Skin of body (tissue), 2 donors: ENCODE measurements around the gene PROSER3. TPM values are rescaled to one million over a fixed set of nuclear protein-coding genes. Genes with fewer than 3 reads are reported as not detected.

Experiments used
- DNase-seq: peaks from one replicate; lab custom pipeline; 2025; lab: John Stamatoyannopoulos, UW
- total RNA-seq: library from RNA; depleted of rRNA; stranded (reverse); fragments of >200 nt; gene quantifications from one replicate; pipeline ENCODE4 v1.2.3, GENCODE V29; 2014

Gene PROSER3
- total RNA-seq, 1 donor from 2014 or later, result 4.5 TPM

GRCh38 chr19:35816846-35817245, 58.9 kb downstream of the PROSER3 start:
- no peak for DNase-seq

DNA sequence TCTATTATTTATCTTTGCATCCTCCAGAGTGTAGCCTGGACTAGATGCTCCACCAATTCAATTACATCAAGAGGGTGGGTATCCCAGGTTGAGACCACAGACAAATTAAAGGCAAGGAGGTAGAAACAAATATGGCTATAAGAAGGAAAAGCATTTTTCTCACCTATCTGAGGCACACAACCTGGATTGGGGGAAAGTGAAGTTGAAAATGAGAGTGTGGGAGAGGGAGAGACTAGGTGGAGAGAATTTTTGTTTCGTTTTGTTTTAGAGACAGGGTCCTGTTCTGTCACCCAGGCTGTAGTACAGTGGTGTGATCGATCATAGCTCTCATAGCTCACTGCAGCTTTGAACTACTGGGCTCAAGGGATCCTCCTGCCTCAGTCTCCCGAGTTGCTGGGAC, 60.5 kb downstream of the PROSER3 start:
- no peak for DNase-seq

Other genes starting within 250 kb of the PROSER3 start
- gene DMKN, start 244.5 kb upstream of the PROSER3 start, total RNA-seq, result 456 TPM
- gene SBSN, start 229.9 kb upstream of the PROSER3 start, total RNA-seq, result 197 TPM
- gene GAPDHS, start 224.7 kb upstream of the PROSER3 start, total RNA-seq, result 0.20 TPM
- gene TMEM147, start 212.6 kb upstream of the PROSER3 start, total RNA-seq, result 41.2 TPM
- not detected for gene ATP4A, start 194.5 kb upstream of the PROSER3 start, total RNA-seq
- not detected for gene PMIS2, start 172.0 kb upstream of the PROSER3 start, total RNA-seq
- 6.9 TPM for gene HAUS5, start 145.4 kb upstream of the PROSER3 start, total RNA-seq
- 21.8 TPM for gene RBM42, start 129.1 kb upstream of the PROSER3 start, total RNA-seq
- gene ETV2, start 116.4 kb upstream of the PROSER3 start, total RNA-seq, result 0.79 TPM
- 238 TPM for gene COX6B1, start 109.9 kb upstream of the PROSER3 start, total RNA-seq
- 0.49 TPM for gene UPK1A, start 91.7 kb upstream of the PROSER3 start, total RNA-seq
- not detected for gene ZBTB32, start 53.6 kb upstream of the PROSER3 start, total RNA-seq
- 11.8 TPM for gene KMT2B, start 40.2 kb upstream of the PROSER3 start, total RNA-seq
- 1.2 TPM for gene IGFLR1, start 15.7 kb upstream of the PROSER3 start, total RNA-seq
- gene U2AF1L4, start 12.8 kb upstream of the PROSER3 start, total RNA-seq, result 5.9 TPM
- gene PSENEN, start 12.5 kb upstream of the PROSER3 start, total RNA-seq, result 10.1 TPM
- 4.2 TPM for gene LIN37, start 9.6 kb upstream of the PROSER3 start, total RNA-seq
- 18.4 TPM for gene HSPB6, start 1.1 kb upstream of the PROSER3 start, total RNA-seq
- gene ARHGAP33, start 17.4 kb downstream of the PROSER3 start, total RNA-seq, result 5.1 TPM
- not detected for gene PRODH2, start 54.7 kb downstream of the PROSER3 start, total RNA-seq
- not detected for gene NPHS1, start 94.3 kb downstream of the PROSER3 start, total RNA-seq
- 0.10 TPM for gene KIRREL2, start 98.7 kb downstream of the PROSER3 start, total RNA-seq
- 3.0 TPM for gene APLP1, start 110.4 kb downstream of the PROSER3 start, total RNA-seq
- 12.0 TPM for gene NFKBID, start 142.4 kb downstream of the PROSER3 start, total RNA-seq
- gene HCST, start 144.4 kb downstream of the PROSER3 start, total RNA-seq, result 2.7 TPM
- gene TYROBP, start 150.1 kb downstream of the PROSER3 start, total RNA-seq, result 14.1 TPM
- 2.8 TPM for gene LRFN3, start 178.2 kb downstream of the PROSER3 start, total RNA-seq
- 11.2 TPM for gene SDHAF1, start 237.0 kb downstream of the PROSER3 start, total RNA-seq